ENCODE results near the gene FAF1.
A peak's percentile ranks its signal among the peaks of the same experiment; 100 is the strongest.

Gene FAF1

DNA sequence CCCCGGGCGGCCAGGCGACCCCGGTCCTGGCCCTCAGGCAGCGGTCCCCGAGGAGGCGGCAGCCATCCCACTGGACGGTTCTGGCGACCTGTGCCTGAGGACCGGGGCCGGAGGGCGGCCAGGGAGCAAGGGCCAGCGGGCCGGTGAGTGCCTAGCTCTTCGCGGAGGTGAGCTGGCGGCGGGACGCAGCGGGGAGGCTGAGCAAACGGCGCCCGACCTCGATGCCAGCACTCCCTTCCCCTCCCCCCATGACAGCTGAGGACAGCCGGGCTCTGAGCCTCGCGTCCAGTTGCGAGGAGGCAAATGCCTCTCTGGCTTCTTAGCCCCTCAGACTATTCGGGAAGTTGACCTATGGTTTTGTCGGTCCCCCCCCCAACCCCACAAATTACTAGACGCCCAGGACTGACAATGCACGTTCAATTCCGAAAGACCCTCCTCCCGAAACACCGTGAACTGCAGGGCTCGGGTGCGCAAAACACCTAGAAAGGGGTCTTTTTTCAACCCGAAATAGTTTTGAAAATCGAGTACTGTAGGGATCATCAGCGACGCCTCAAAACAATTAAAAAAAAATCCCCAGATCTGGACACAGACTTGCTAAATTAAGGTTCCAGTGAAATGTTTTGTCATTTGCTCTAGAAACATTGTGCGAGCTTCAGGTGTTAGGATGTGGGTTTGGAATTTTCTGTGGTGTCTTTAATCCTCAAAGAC is 18.2 kb upstream of the FAF1 start:
- peak; percentile 80 for DNase-seq (ENCODE audit: low spot score)

DNA sequence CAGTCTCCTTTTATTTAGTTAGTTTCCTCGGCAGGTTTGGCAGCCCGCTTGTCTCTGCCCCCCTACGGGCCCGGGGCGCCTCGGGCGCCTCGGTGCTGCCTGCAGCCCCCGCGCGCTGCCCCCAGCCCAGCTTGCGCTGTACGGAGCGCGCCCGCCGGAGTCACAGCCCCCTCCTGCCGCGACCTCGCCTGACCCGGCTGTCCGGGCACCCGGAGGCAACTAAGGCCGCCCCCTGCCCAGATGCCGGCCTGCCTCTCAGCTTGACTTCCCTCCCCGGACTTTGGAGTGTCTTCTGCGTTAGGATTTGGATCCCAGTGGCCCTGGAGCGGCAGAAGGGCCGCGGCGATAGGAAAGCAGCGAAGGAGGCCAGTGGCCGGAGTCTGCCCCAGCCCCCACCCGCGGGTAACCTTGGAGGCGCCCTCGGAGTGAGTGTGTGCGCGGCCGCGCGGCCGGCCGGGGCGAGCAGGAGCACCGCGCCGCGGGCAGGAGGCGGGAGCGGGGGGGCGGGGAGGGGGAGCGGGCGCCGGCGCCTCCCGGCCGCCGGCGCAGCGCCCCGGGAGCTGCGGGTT is 17.6 kb upstream of the FAF1 start:
- DNase-seq (ENCODE audit: low spot score), result peak; percentile 65

DNA sequence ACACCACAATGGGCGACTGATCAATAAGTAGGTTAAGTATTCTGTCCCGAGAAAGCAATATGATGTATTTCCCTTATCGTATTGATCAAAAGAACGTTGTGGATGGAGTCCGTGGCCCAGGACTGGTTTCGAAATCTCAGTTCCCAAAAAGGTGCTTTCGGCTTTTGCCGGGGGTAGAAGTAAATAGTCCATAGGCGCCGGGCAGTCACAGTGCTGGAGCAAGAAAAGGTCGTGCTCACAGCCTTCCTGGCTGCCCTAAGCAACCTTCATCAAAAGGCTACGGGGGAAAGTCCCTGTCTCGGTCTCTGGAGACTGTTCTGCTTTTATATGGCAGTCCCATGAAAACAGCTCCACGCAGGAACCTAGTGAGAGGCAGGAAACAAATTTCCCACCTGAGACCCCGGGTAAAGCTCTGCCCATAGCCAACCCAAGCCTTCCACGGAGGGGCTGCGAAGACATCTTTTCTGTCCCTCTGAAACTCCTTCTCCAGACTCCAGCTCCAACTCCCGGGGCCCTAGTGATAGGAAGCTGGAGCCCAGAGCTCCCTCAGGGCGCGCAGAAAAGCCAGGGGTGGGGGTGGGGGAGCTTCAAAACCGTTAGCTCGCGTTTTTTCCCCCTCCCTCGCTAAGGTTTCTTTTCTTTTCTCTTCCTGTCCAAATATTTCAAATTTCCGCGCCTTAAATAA is 17.0 kb upstream of the FAF1 start:
- DNase-seq (ENCODE audit: low spot score), result peak; percentile 28

- no peak for DNase-seq (ENCODE audit: low spot score)
Observed at GRCh38 chr1:50976111-50976889, 16.2 kb upstream of the FAF1 start.

DNA sequence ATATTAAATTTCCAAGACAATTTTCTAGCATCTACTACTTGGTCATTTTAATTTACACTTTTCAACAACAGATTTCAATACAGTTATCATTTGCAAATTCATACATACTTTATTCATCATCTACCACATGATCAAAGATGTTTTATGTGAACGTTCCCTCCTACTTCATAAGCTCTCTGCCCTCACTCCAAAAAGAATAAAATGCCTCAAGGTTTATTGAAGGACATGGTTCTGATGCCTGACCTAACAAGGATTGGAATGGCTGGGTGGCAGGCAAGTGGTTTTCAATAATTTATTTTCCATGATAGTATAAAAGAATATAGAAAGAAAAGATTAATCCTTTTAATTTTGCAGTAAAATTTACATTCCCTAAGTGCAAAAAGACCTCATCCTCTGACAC is 15.4 kb upstream of the FAF1 start:
- no peak for DNase-seq (ENCODE audit: low spot score)

- no peak for DNase-seq (ENCODE audit: low spot score)
Observed at GRCh38 chr1:50974618-50974935, 14.5 kb upstream of the FAF1 start.

DNA sequence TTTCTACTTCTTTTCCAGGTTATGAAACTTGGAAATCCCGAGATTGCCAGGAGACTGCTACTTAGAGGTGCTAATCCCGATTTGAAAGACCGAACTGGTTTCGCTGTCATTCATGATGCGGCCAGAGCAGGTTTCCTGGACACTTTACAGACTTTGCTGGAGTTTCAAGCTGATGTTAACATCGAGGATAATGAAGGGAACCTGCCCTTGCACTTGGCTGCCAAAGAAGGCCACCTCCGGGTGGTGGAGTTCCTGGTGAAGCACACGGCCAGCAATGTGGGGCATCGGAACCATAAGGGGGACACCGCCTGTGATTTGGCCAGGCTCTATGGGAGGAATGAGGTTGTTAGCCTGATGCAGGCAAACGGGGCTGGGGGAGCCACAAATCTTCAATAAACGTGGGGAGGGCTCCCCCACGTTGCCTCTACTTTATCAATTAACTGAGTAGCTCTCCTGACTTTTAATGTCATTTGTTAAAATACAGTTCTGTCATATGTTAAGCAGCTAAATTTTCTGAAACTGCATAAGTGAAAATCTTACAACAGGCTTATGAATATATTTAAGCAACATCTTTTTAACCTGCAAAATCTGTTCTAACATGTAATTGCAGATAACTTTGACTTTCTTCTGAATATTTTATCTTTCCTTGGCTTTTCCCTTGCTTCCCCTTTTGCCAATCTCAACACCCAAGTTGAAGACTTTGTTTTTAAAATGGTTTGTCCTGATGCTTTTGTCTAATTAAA is 14.0 kb upstream of the FAF1 start:
- no peak for DNase-seq (ENCODE audit: low spot score)

GRCh38 chr1:50973255-50973654 is 13.2 kb upstream of the FAF1 start:
- no peak for DNase-seq (ENCODE audit: low spot score)

- no peak for DNase-seq (ENCODE audit: low spot score)
Observed at GRCh38 chr1:50972766-50973165, 12.7 kb upstream of the FAF1 start.

DNA sequence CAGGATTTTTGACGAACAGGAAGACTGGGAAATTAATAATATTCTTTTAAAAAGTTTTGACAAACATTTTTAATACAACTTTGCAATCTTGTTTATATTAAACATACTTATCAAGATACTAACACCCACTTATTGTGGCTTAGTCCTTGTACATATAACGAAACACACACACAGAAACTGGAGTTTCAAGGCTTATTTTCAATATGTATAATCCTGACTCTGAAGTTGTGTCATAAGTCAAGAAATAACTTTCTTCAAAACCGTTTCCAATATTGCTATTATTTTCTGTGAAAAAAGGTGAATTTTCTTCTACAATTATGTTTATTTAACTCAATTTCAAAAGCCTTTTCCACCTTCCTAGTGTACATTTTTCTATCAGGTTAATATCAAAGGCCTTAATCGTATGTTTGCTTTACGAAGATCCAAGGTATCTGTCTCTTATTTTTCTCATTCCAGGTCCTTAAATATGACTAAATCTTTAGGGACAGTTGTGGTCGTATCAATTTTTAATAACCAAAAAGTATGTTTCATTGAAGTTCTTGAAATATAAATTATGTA is 11.8 kb upstream of the FAF1 start:
- DNase-seq (ENCODE audit: low spot score), result no peak

DNA sequence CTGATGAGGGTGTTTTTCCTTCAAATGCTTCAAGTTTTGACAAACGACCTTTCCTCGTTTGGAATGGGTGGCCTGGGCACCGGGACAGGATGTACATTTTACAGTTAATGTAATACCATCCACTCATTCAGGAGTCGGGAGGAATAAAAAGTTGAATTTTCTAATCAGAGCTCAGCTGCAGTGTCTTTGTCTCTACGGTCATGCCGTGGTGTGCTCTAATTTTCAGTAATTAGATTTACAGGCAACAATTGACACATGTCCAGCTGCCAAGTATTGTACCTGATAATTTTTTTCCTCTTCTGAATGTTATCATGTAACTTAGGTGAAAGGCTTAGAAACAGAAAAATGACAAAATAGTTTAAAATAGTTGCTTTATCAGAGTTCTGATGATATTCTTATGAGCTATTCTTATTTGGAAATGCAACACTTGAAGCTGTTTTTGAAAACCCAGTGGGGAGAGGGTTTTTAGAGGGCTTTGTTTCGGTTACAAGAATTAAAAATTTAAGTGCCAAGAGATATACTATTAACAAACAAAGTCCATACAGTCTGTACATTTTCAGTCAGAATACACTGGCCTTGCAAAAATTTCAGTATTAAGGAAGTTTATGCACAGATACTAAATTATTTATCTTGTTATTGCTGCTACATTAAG is 11.0 kb upstream of the FAF1 start:
- DNase-seq (ENCODE audit: low spot score), result peak; percentile 40

DNA sequence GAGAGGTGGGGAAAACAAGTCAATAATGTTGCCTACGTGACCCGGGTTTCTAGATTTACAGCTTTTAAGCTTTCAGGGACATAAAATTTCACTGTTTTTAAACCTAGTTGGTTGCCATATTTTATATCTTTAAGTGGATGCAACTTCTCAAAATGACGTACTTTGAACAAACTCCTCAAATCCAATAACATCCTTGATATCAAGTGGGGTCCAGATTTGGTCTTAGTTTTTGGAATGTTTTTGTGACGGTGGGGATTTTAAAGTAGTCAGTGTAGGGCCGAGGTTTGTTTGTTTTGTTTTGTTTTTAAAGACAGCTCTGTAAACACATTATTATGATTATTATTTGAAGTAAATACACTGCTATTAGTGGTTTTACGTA is 10.4 kb upstream of the FAF1 start:
- DNase-seq (ENCODE audit: low spot score), result peak; percentile 39

- DNase-seq (ENCODE audit: low spot score), result peak; percentile 93
Observed at GRCh38 chr1:50969611-50970508, 9.8 kb upstream of the FAF1 start, which contains the start of gene CDKN2C. TSS of gene CDKN2C (plus strand) at chr1:50970245. CDS start at chr1:50970369, 124 bp downstream.

GRCh38 chr1:50968821-50969610 is 8.9 kb upstream of the FAF1 start:
- peak; percentile 63 for DNase-seq (ENCODE audit: low spot score)

DNA sequence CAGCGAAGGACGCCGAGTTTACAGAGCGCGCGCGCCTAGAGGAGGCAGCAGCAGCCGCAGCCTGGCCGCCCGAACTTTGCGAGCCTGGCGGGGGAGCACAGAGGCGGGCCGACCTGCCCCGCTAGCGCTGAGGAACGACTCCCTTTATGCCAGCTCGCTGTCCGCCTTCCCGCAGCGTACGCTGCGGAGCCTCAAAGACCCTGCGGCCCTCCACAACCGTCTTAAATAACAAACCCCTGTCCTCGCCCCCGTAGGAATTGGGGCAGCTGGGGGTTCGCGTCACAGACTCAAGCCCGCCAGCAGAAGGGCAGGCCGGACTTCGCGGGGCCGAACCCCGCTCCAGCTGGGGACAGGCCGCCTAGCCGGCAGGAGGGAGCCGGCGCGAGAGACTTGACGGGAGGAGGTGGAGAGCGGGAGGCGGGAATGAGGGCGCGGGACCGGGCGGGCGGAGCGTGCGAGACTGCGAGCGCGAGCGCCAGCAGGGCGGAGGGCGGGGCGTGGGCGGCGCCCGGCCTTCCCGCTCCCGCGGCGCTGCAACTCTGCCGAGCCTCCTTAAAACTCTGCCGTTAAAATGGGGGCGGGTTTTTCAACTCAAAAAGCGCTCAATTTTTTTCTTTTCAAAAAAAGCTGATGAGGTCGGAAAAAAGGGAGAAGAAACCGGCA is 8.2 kb upstream of the FAF1 start:
- peak; percentile 87 for DNase-seq (ENCODE audit: low spot score)

DNA sequence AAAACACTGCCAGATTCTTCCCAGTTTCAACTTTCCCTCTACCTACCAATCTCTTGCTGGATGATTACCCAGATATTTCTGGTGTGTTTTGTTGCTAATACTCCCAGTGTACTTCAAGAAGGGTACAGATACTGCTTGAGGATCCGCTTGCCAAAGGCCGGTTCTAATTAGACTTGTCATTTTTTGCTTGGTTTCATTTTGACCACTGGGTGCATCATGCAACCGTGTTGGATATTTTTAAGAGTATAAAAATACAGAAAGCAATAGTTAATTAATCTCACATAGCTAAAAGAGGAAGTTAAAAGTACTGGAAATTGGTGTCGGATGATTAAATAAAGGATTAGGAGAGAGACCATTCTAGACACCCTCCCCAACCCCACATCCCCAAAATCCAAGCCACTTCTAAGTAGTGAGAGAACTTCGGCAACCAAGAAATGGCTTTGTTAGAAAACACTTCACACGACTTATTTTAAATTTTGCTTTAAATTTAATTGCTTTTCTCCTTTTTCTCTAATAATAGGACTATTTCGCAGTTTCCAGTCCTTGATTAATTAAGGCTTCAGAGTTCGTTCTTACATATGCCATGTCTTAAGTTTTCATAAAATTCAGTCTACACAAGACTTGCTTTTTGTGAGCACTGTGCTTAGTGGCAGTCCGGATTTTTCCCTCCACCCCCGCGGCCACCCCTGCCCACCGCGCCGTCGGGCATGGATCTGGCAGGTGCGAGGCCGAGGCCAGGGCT is 7.5 kb upstream of the FAF1 start:
- DNase-seq (ENCODE audit: low spot score), result peak; percentile 47

DNA sequence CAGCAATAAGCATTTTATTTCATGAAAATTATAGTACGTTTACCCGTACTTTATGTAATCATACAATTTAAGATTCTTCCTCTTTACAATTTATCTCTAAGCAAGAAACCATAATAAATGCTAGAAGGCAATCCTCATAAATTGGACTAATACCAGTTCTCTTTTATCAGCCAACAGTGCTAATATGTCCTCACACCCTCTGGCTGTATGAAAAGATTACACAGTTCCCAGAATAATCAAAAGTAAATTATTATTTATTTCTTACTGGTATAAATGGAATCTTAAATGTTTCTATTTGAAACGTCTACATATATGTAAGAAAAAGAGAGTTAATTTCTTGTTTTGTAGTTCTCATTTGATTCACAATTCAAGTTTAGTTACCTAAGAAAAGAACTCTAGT is 6.9 kb upstream of the FAF1 start:
- no peak for DNase-seq (ENCODE audit: low spot score)

DNA sequence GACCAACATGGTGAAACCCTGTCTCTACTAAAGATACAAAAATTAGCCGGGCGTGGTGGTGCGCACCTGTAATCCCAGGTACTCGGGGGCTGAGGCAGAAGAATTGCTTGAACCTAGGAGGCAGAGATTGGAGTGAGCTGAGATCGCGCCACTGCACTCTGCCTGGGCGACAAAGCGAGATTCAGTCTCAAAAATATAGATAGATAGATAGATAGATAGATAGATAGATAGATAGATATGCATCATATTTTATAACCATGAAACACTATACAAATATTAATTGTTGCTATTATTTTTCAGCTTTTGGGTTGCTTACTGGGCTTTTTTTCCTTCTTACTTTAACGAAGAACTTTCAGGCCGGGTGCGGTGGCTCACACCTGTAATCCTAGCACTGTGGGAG is 4.8 kb upstream of the FAF1 start:
- DNase-seq (ENCODE audit: low spot score), result no peak

All from RKO (cell line).